Retinal pigment epithelial cell (primary cell): ENCODE data around the gene TMEM242.
A peak's percentile ranks its signal among the peaks of the same experiment; 100 is the strongest.
"Not testable (repeated sequence)": the region's sequence is repeated elsewhere in the genome, so short reads cannot be mapped to it uniquely, and the experiment has no call there.

Experiments used
- DNase-seq: peaks from one replicate; pipeline ENCODE4 v3.0.0-alpha.2; 2010; ENCODE audit warnings: low read depth
- H3K4me3 ChIP-seq: 2 replicates; pipeline ENCODE4 v1.5.1; 2011; ENCODE audit warnings: mild to moderate bottlenecking, low read length, control low read depth, moderate library complexity
- TF ChIP-seq, protein P1 (sequence below): conservative IDR thresholded peaks from 2 replicates; pipeline ENCODE4 v1.5.1; 2011; ENCODE audit warnings: low read depth, low read length, control low read depth, inconsistent platforms

The TMEM242 gene

DNA sequence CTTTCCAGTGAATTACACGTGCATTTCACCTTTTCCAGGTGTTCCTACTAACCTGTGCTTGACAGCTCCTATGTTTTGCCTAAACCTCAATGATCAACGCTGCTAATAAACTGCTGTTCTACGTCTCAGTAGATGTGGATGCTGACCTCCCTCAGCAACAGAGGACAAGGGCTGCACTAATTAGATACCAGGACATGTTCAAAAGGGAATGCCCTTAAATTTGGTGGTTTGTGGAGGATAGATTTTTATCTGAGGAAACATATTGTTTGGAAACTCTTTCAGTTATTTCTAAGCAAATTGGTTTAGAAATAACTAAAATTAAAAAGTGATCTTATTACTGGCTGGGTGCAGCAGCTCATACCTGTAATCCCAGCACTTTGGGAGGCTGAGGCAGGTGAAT, 38.6 kb upstream of the TMEM242 start:
- DNase-seq, result no peak
- no peak overlapping the region for H3K4me3 ChIP-seq
- TF ChIP-seq, protein P1, sequence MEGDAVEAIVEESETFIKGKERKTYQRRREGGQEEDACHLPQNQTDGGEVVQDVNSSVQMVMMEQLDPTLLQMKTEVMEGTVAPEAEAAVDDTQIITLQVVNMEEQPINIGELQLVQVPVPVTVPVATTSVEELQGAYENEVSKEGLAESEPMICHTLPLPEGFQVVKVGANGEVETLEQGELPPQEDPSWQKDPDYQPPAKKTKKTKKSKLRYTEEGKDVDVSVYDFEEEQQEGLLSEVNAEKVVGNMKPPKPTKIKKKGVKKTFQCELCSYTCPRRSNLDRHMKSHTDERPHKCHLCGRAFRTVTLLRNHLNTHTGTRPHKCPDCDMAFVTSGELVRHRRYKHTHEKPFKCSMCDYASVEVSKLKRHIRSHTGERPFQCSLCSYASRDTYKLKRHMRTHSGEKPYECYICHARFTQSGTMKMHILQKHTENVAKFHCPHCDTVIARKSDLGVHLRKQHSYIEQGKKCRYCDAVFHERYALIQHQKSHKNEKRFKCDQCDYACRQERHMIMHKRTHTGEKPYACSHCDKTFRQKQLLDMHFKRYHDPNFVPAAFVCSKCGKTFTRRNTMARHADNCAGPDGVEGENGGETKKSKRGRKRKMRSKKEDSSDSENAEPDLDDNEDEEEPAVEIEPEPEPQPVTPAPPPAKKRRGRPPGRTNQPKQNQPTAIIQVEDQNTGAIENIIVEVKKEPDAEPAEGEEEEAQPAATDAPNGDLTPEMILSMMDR, result no peak

DNA sequence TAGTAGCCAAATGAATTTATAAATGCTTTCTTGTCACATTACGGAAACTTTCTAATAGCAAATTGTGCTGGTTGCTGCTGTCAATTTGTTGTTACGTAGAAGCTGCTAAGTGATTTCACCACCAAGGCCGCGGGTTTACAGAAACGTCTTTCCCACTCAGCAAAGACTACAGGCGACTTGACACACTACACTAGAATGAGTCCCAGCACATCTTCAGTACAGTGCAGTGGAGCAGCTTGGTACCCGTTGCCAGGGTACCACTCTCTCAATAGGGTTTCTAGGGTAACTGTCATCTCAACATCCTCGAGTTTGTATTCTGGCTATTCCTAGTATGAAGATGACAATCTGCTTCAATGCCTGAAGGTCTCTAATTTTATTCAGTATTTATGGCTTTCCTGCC, 35.0 kb upstream of the TMEM242 start:
- TF ChIP-seq, protein P1, result no peak
- H3K4me3 ChIP-seq, result no peak overlapping the region
- no peak for DNase-seq

DNA sequence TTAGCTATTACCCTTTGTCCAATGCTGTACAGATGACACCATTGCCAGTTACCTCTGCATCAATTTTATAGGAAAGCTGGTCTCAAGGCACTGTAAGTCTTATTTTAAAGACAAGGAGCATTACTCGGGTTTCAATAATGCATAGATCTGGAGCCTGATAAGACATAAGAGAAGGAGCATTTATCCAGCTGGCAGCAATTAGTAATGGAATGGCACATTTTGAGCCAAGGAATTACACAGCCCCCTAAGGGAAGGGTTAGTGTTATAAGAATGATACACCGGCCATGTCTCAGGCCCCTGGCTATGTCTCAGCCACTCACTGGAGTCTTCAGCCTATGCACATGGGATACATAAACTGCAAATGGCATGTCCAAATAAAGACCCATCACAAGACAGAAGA, 23.1 kb upstream of the TMEM242 start:
- TF ChIP-seq, protein P1, result no peak
- no peak for DNase-seq
- H3K4me3 ChIP-seq, result no peak overlapping the region

DNA sequence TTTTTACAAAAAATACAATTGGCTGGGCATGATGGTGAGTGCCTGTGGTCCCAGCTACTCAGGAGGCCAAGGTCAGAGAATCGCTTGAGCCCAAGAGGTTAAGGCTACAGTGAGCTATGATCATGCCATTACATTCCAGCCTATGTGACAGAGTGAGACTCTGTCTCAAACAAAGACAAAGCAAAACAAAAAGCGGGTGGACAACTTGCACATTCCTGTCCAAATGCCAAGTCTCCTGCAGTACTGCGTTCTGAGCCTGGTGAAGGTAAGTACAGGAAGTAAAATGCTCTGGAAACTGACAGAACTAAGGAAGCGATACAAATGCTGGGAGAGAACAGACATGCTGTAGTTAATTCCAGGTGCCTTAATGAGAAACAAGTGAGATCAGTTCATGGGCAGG, 20.4 kb upstream of the TMEM242 start:
- TF ChIP-seq, protein P1, result no peak
- H3K4me3 ChIP-seq, result no peak overlapping the region
- no peak for DNase-seq

DNA sequence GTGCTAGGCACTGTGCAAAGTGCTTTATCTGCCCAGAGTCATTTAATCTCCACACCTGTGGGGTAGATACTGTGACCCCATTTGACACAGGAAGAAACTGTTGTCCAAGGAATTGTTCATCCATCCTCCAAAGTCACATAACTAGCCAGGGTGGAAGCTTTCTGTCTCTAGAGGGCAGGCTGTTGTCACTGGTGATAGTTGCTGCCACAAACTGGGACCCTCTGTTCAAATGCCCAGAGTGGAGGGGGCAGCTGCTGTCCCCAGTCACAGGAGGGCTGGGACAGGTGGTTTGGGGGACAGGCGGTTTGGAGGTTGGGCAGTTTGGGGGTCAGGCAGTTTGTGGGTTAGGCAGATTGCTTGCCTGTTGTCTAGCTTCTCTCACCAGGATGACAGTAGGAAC, 16.1 kb upstream of the TMEM242 start:
- H3K4me3 ChIP-seq, result no peak overlapping the region
- TF ChIP-seq, protein P1, result peak; percentile 11
- DNase-seq, result no peak

DNA sequence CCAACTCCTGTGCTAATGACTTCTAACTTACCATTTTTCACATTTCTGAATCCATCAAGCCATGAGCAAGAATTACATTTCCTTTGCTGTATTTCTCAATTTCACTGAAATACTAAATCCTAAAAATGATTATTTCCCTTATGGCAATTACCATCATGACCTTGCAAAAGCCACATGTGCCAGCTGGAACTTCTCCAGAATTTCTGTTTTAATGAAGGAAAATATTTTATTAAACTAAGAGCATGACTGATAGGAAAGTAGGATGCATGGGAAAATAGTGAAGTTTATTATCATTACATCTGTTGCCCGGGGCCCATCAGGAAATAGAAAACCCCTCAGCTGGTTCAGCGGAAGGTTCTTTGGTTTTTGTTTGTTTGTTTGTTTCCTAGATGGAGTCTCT, 14.4 kb upstream of the TMEM242 start:
- TF ChIP-seq, protein P1, result no peak
- DNase-seq, result no peak
- H3K4me3 ChIP-seq, result no peak overlapping the region

DNA sequence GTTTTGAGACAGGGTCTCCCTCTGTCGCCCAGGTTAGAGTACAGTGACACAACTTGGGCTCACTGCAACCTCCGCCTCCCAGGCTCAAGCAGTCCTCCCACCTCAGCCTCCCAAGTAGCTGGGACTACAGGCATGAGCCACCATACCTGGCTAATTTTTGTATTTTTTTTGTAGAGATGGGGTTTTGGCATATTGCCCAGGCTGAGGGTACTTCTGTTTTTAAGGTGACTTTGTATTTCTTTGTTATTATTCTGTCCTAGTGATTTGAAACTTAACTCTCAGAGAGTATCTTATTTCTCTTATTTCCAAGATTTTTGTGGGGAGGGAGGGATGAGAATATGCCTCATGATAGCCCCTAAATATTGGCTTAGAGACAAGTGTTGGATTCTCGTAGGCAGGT, 14.0 kb upstream of the TMEM242 start:
- not testable (repeated sequence) for DNase-seq, H3K4me3 ChIP-seq

DNA sequence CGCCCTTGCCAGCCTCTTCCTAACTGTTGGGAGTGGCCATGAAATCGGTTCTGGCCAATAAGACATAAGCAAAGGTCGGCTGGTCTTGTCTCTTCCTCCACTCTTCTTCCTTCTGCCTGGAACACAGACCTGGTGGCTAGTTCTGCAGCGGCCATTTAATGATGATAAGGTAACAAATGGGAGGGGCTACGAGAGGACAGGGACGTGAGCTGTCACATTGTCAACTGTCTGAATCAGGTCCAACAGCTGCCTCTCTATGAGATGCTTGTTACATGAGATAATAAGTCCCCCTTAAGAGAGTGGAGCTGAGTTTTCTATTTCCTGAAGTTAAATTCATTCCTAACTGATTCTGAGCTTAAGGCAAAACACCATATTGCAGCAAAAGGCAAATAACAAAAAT, 12.5 kb upstream of the TMEM242 start:
- no peak for DNase-seq
- TF ChIP-seq, protein P1, result no peak
- H3K4me3 ChIP-seq, result no peak overlapping the region
